ENCODE results near the gene CHURC1.
A peak's percentile ranks its signal among the peaks of the same experiment; 100 is the strongest.

Gene CHURC1

DNA sequence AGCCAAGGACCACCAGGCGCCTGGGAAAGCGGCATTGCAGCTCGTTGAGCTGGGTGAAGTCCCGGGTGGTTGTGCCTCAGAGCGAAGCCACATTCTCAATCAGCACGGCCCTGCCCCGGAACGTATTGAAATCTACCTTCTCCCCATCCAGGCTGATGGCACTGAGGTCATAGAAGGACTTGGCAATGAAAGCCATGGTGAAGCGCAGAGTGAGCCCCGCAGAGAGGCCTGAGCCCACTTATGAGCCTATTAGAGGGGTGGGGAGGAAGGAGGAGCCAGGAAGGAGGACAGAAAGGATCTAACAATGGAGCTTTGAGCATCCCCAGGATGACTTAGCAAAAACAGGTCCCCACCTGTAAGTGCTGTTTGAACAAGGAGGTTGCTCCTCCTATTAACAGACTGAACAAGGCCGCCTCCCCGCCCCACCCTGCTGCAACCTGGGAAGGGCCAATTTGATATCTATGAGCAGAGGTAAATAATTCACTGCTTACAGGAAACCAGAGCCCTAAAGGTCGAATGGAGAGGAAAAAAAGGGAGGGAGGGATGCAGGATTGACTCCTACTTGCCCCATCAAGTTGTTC, 28.4 kb downstream of the CHURC1 start, which contains the start of gene GPX2:
Gene GPX2, minus strand, starts transcription at position 215 of the 581 bp plus-strand sequence. Its CDS starts 19 bp downstream, at position 196.
- no peak for DNase-seq
- Mint-ChIP-seq H3K4me3 (no peak within 1 kb of the TSS), H3K9me3 (no peaks in the 10 kb centered on the region), H3K4me1 (peaks cover 32% of the 10 kb centered on the region), H3K36me3 (ENCODE audit: low read depth) (peaks cover 25% of the 10 kb centered on the region), H3K27ac (peak within 1 kb of the TSS; percentile 35), H3K27me3 (ENCODE audit: low read depth, poor library complexity) (peaks cover 4% of the 10 kb centered on the region)
- no peak for TF ChIP-seq CTCF (IDR thresholded peaks at IDR 0.05)

DNA sequence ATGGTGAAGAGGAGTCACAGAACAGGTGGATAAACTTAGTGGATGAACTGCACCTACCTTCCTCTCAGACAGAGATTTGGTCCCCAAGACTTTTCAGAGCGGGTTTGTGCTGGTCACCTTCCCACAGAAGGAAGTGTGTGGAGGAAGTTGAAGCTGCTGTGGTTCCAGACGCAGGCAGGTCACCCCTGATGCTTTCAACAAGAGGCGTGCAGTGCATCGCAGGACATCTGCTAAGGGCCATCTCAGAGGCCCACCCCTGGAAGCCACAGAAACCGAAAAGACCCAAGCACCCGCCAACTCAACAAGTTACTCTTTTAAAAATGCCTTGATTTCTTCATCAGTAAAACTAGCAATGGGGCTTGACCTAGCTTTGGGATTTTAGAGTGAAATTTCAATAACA, 29.3 kb downstream of the CHURC1 start:
- no peak for TF ChIP-seq CTCF (IDR thresholded peaks at IDR 0.05)
- peaks cover 4% of the 10 kb centered on the region for H3K27me3 Mint-ChIP-seq (ENCODE audit: low read depth, poor library complexity)
- DNase-seq: no peak
- H3K4me1 Mint-ChIP-seq: peaks cover 30% of the 10 kb centered on the region
- H3K9me3 Mint-ChIP-seq: no peaks in the 10 kb centered on the region
- peaks cover 25% of the 10 kb centered on the region for H3K36me3 Mint-ChIP-seq (ENCODE audit: low read depth)
- H3K27ac Mint-ChIP-seq: no peak overlapping the region
- no peak overlapping the region for H3K4me3 Mint-ChIP-seq

DNA sequence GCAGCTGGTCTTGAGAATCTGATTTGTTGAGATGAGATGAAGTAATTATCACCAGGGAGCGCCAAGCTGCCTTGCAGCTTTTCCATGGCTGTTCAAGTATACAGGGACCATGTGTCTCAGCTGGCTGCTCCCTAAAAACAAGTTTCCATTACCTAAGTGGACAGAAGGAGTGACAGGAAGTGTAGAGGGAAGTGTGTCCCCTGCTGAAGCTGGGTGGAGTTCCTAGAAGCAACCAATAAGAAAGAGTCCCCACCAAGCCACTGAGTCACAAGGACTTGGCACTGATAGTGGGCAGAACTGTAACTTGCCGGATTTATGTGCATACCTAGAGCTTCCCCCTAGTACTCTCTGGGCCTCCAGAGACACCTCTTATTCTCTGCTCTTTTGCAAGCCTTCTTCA, 29.8 kb downstream of the CHURC1 start:
- Mint-ChIP-seq H3K4me3 (no peak overlapping the region), H3K27ac (no peak overlapping the region), H3K4me1 (peaks cover 28% of the 10 kb centered on the region), H3K9me3 (no peaks in the 10 kb centered on the region), H3K27me3 (ENCODE audit: low read depth, poor library complexity) (peaks cover 4% of the 10 kb centered on the region), H3K36me3 (ENCODE audit: low read depth) (peaks cover 21% of the 10 kb centered on the region)
- DNase-seq: no peak
- no peak for TF ChIP-seq CTCF (IDR thresholded peaks at IDR 0.05)

- no peaks in the 10 kb centered on the region for H3K9me3 Mint-ChIP-seq
- no peak for TF ChIP-seq CTCF (IDR thresholded peaks at IDR 0.05)
- peaks cover 22% of the 10 kb centered on the region for H3K4me1 Mint-ChIP-seq
- H3K27ac Mint-ChIP-seq: no peak overlapping the region
- H3K36me3 Mint-ChIP-seq (ENCODE audit: low read depth): peaks cover 17% of the 10 kb centered on the region
- H3K4me3 Mint-ChIP-seq: no peak overlapping the region
- H3K27me3 Mint-ChIP-seq (ENCODE audit: low read depth, poor library complexity): peaks cover 6% of the 10 kb centered on the region
- DNase-seq: no peak
These were observed 30.6 kb downstream of the CHURC1 start for GRCh38 chr14:64944861-64945260.

GRCh38 chr14:64945431-64946178, 31.4 kb downstream of the CHURC1 start:
- DNase-seq: no peak
- Mint-ChIP-seq H3K27me3 (ENCODE audit: low read depth, poor library complexity) (peaks cover 7% of the 10 kb centered on the region), H3K27ac (no peak overlapping the region), H3K9me3 (no peaks in the 10 kb centered on the region), H3K4me1 (peaks cover 17% of the 10 kb centered on the region), H3K36me3 (ENCODE audit: low read depth) (peaks cover 18% of the 10 kb centered on the region), H3K4me3 (no peak overlapping the region)
- TF ChIP-seq CTCF (IDR thresholded peaks at IDR 0.05): no peak

All from nephron progenitor cell (in vitro differentiated cells).